GM18505 (cell line): ENCODE data around the gene GRIA3.

Experiments used
- ATAC-seq: cut with Tn5 transposase; IDR thresholded peaks from one replicate; pipeline ENCODE4 v1.9.1; 2021; ENCODE audit not compliant: unreplicated experiment
- POLR2A ChIP-seq: IDR thresholded peaks from 4 replicates; pipeline ENCODE4 v1.6.1; 2011; ENCODE audit warnings: borderline replicate concordance; ENCODE audit not compliant: insufficient read depth, insufficient read length; ENCODE audit errors: extremely low read depth

The GRIA3 gene

GRCh38 chrX:123217077-123217476 lies 33.0 kb downstream of the GRIA3 start:
- TF ChIP-seq POLR2A, result no peak
- no peak for ATAC-seq

GRCh38 chrX:123217728-123218127 lies 33.6 kb downstream of the GRIA3 start:
- ATAC-seq, result no peak
- no peak for TF ChIP-seq POLR2A

GRCh38 chrX:123219916-123220315 lies 35.8 kb downstream of the GRIA3 start:
- no peak for ATAC-seq
- no peak for TF ChIP-seq POLR2A

- TF ChIP-seq POLR2A, result no peak
- no peak for ATAC-seq
These were observed 38.8 kb downstream of the GRIA3 start for GRCh38 chrX:123222920-123223319.

GRCh38 chrX:123223409-123223808 lies 39.3 kb downstream of the GRIA3 start:
- no peak for ATAC-seq
- no peak for TF ChIP-seq POLR2A

- peak; percentile 95 for ATAC-seq
- no peak for TF ChIP-seq POLR2A
These were observed 39.8 kb downstream of the GRIA3 start for GRCh38 chrX:123223859-123224258.

- no peak for ATAC-seq
These were observed 46.7 kb downstream of the GRIA3 start for GRCh38 chrX:123230798-123231197.

GRCh38 chrX:123236859-123237258 lies 52.8 kb downstream of the GRIA3 start:
- no peak for ATAC-seq
- no peak for TF ChIP-seq POLR2A

More at GRCh38 chrX:123230798-123231197, 46.7 kb downstream of the GRIA3 start:
- no peak for TF ChIP-seq POLR2A

GRCh38 chrX:123237271-123237670 lies 53.2 kb downstream of the GRIA3 start:
- no peak for ATAC-seq
- TF ChIP-seq POLR2A, result no peak

- no peak for TF ChIP-seq POLR2A
- ATAC-seq, result no peak
These were observed 70.4 kb downstream of the GRIA3 start for GRCh38 chrX:123254457-123254856.

GRCh38 chrX:123256378-123256777 lies 72.3 kb downstream of the GRIA3 start:
- peak; percentile 81 for ATAC-seq
- no peak for TF ChIP-seq POLR2A

GRCh38 chrX:123260920-123261418 lies 76.9 kb downstream of the GRIA3 start:
- TF ChIP-seq POLR2A, result no peak
- ATAC-seq, result no peak

GRCh38 chrX:123263270-123263669 lies 79.2 kb downstream of the GRIA3 start:
- TF ChIP-seq POLR2A, result no peak
- ATAC-seq, result no peak

GRCh38 chrX:123263747-123264146 lies 79.7 kb downstream of the GRIA3 start:
- no peak for TF ChIP-seq POLR2A
- ATAC-seq, result no peak

GRCh38 chrX:123267220-123267619 lies 83.1 kb downstream of the GRIA3 start:
- TF ChIP-seq POLR2A, result no peak
- ATAC-seq, result no peak

GRCh38 chrX:123271902-123272301 lies 87.8 kb downstream of the GRIA3 start:
- no peak for TF ChIP-seq POLR2A

GRCh38 chrX:123272630-123273029 lies 88.6 kb downstream of the GRIA3 start:
- no peak for TF ChIP-seq POLR2A
- no peak for ATAC-seq

More at GRCh38 chrX:123271902-123272301, 87.8 kb downstream of the GRIA3 start:
- ATAC-seq, result no peak
